ENCODE measurements around the gene PPP2R5C.

- TF ChIP-seq CTCF (conservative IDR thresholded peaks at IDR 0.05; ENCODE audit: low read depth, low read length) (no peak), NFE2L2 (IDR thresholded peaks at IDR 0.05; ENCODE audit: low read depth, low read length) (no peak), USF2 (IDR thresholded peaks at IDR 0.05; ENCODE audit: low read depth, low read length) (peak; percentile 80), RAD21 (IDR thresholded peaks at IDR 0.05; ENCODE audit: low read length) (no peak), ELK1 (IDR thresholded peaks at IDR 0.05; ENCODE audit: borderline replicate concordance, low read depth, low read length) (no peak), POLR2A (IDR thresholded peaks at IDR 0.05; ENCODE audit: low read depth, low read length) (no peak)
These were observed 171.2 kb downstream of the PPP2R5C start for GRCh38 chr14:101932673-101933072.
